Parathyroid adenoma (tissue), 2 donors: ENCODE data around the gene POLN.

Experiments
- H2AFZ ChIP-seq: fragments of 300-600 bp; sonication (generic); one replicate; pipeline ENCODE4 v1.7.0; 2017; ENCODE audit warnings: antibody characterized with exemption, mild to moderate bottlenecking
- H3K27ac ChIP-seq: fragments of 300-600 bp; sonication (generic); one replicate; pipeline ENCODE4 v1.7.0; 2017
- H3K27me3 ChIP-seq: fragments of 300-600 bp; sonication (generic); one replicate; pipeline ENCODE4 v1.7.0; 2017; ENCODE audit warnings: low read length; ENCODE audit not compliant: control insufficient read depth, insufficient read depth
- H3K36me3 ChIP-seq: fragments of 300-600 bp; sonication (generic); one replicate; pipeline ENCODE4 v1.7.0; 2017; ENCODE audit warnings: low read length; ENCODE audit not compliant: control insufficient read depth, insufficient read depth
- H3K4me1 ChIP-seq: fragments of 300-600 bp; sonication (generic); one replicate; pipeline ENCODE4 v1.7.0; 2017; ENCODE audit warnings: control low read depth
- H3K4me2 ChIP-seq: fragments of 300-600 bp; sonication (generic); one replicate; pipeline ENCODE4 v1.7.0; 2017; ENCODE audit warnings: low read length
- H3K4me3 ChIP-seq: fragments of 300-600 bp; sonication (generic); one replicate; pipeline ENCODE4 v1.7.0; 2017; ENCODE audit warnings: low read depth, low read length
- H3K79me2 ChIP-seq: fragments of 300-600 bp; sonication (generic); one replicate; pipeline ENCODE4 v1.7.0; 2017; ENCODE audit warnings: control low read depth
- H3K9ac ChIP-seq: fragments of 300-600 bp; sonication (generic); one replicate; pipeline ENCODE4 v1.7.0; 2017; ENCODE audit warnings: mild to moderate bottlenecking
- H3K9me3 ChIP-seq: fragments of 300-600 bp; sonication (generic); one replicate; pipeline ENCODE4 v1.7.0; 2017; ENCODE audit warnings: low read length; ENCODE audit not compliant: control insufficient read depth
- TF ChIP-seq, protein P1 (sequence below): fragments of 300-600 bp; sonication (generic); IDR thresholded peaks from one replicate; pipeline ENCODE4 v1.7.0; 2017; ENCODE audit warnings: antibody characterized with exemption, mild to moderate bottlenecking
- donor health status: primary hyperparathyroidism.

Gene POLN

DNA sequence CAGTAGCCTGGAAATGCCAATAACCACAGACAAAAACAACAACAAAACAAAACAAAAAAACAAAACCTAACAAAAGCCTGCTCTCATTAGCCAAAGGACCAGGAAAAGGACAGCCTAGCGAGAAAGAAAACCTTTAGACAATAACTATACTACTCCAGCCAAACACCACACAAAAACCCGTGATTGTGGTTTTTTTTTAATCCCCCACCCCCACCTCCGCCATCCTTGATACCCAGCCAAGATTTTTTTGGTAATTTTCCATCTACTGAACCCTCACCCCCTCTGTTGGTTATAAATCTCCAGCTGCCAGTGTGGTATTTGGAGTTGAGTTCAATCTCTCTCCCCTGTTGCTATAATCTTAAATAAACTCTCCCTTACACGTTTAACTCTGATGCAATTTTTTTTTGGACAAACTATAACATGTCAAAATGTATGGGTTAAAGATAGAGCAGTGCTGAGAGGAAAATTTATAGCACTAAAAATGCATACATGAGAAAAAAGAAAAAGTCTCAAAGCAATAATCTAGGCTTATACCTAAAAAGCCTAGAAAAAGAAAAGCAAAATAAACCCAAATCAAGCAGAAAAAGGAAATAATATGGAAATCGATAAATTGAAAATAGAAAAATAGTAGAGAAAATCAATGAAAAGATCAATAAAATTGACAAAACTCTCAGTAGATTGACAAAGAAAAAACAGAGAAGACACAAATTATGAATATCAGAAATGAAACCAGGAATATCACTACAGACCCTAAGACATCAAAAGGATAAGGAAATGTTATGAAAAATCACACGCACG is 99.1 kb downstream of the POLN start:
- TF ChIP-seq, protein P1, sequence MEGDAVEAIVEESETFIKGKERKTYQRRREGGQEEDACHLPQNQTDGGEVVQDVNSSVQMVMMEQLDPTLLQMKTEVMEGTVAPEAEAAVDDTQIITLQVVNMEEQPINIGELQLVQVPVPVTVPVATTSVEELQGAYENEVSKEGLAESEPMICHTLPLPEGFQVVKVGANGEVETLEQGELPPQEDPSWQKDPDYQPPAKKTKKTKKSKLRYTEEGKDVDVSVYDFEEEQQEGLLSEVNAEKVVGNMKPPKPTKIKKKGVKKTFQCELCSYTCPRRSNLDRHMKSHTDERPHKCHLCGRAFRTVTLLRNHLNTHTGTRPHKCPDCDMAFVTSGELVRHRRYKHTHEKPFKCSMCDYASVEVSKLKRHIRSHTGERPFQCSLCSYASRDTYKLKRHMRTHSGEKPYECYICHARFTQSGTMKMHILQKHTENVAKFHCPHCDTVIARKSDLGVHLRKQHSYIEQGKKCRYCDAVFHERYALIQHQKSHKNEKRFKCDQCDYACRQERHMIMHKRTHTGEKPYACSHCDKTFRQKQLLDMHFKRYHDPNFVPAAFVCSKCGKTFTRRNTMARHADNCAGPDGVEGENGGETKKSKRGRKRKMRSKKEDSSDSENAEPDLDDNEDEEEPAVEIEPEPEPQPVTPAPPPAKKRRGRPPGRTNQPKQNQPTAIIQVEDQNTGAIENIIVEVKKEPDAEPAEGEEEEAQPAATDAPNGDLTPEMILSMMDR: no peak
- Histone ChIP-seq H3K36me3 (no peaks in the 10 kb centered on the region), H3K9ac (no peak overlapping the region), H3K4me1 (no peaks in the 10 kb centered on the region), H3K27ac (no peak overlapping the region), H2AFZ (no peak overlapping the region), H3K4me2 (no peak overlapping the region), H3K79me2 (no peaks in the 10 kb centered on the region), H3K9me3 (no peaks in the 10 kb centered on the region), H3K27me3 (no peaks in the 10 kb centered on the region), H3K4me3 (no peak overlapping the region)

DNA sequence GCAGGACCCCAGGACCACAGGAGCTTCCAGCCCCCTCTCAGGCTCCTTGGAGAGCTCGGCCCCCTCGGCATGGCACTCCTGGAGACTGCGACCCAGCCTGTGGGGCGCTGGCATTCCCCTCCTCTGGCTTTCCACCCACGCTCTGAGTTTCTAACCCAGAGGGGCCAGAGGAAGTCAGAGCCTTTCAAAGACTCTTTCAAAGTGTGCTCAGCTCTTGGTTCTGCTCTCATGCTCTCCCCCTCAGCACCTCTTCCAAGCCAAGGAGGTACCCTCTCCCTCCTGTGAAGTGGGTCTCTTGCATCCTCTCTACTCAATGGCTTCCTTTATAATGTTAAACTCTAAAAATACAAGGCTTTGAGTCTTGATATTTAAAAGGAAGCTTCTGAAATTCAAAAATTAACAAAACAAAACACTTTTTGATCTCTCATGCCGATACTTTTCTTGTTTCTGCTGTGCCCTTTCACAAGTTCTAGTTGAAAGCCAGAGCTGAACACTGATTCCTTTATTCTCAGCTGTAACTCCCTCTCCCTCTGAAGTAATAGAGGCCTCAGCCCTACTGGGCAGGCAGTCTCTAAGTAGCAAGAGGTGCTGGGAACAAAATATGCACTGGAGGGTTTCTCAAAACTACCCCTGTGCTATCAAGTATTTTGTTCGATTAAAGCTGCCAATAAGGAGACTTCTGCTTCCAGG is 100.0 kb downstream of the POLN start:
- no peak overlapping the region for H2AFZ ChIP-seq
- H3K9me3 ChIP-seq: no peaks in the 10 kb centered on the region
- H3K27me3 ChIP-seq: no peaks in the 10 kb centered on the region
- no peak overlapping the region for H3K27ac ChIP-seq
- H3K79me2 ChIP-seq: no peaks in the 10 kb centered on the region
- H3K4me2 ChIP-seq: no peak overlapping the region
- no peaks in the 10 kb centered on the region for H3K4me1 ChIP-seq
- no peak overlapping the region for H3K4me3 ChIP-seq
- no peaks in the 10 kb centered on the region for H3K36me3 ChIP-seq
- TF ChIP-seq, protein P1: no peak
- H3K9ac ChIP-seq: no peak overlapping the region

DNA sequence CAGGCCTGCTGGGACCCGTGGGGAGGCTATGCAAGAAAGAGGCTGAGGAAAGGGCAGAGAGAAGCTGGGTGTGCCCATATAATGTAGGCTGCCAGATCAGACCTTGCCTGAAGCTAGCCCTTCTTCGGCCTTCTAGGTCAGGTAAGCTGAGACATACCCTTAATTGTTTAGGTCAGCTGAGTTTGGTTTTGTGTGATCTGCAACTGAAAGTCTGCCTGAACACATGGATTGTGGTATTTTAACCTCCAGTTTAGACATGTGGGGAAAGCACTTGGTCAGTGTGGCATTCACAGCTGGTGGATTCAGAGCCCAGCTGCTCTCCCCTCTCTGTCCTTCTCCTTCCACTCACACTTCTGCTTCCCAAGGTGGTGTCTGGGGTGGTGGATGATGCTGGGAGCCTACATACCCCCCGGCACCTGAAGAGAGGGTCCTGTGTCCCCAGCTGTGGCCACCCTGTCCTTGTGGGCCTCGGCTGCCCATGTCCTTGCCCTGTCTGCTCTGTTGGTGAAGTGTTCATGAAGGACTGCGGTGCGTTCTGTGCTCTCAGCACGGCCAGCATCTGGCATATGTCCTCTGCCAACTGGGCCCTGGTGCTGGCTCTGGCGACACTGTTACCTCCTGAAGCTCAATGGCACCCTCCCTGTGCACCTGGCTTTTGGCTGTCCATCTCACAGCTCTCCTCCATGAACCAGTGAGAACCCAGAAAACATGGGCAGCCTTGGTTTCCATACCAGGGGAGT is 100.7 kb downstream of the POLN start:
- H2AFZ ChIP-seq: no peak overlapping the region
- H3K9me3 ChIP-seq: no peaks in the 10 kb centered on the region
- H3K9ac ChIP-seq: no peak overlapping the region
- no peak overlapping the region for H3K27ac ChIP-seq
- H3K4me3 ChIP-seq: no peak overlapping the region
- no peaks in the 10 kb centered on the region for H3K27me3 ChIP-seq
- H3K79me2 ChIP-seq: no peaks in the 10 kb centered on the region
- no peak overlapping the region for H3K4me2 ChIP-seq
- no peaks in the 10 kb centered on the region for H3K36me3 ChIP-seq
- TF ChIP-seq, protein P1: no peak
- no peaks in the 10 kb centered on the region for H3K4me1 ChIP-seq

DNA sequence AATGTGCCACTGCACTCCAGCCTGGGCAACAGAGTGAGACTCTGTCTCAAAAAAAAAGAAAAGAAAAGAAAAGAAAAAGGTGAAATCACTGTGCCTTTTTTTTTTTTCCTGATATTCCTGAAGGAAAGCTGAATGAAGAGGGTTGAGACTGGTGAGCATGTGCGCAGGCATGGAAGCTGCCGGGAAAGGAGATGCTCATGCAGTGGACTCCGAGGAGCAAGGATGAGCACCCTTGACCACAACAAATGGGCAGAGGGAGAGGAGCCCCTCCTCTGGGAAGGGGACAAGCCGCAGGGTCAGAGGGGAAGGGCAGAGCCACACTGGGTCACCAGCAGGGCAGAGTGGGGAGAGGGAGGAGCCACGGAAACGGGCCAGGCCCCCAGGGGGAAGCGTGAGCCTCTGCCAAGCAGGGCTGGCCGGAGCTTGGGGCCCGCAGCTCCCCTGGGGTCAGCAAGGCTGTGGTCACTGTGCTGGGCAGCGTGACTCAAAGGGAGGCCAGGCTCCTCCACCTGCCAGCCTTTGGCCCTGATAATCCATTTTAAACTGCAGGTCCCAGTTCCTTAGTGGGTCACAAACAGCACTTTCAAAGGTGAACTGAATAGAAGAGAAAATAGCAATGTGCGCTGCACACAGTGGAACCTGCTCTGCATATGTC is 102.9 kb downstream of the POLN start:
- H3K9ac ChIP-seq: no peak overlapping the region
- no peaks in the 10 kb centered on the region for H3K36me3 ChIP-seq
- TF ChIP-seq, protein P1: no peak
- H3K4me1 ChIP-seq: no peaks in the 10 kb centered on the region
- H3K79me2 ChIP-seq: no peaks in the 10 kb centered on the region
- no peak overlapping the region for H3K27ac ChIP-seq
- H3K27me3 ChIP-seq: no peaks in the 10 kb centered on the region
- H2AFZ ChIP-seq: no peak overlapping the region
- no peaks in the 10 kb centered on the region for H3K9me3 ChIP-seq
- H3K4me2 ChIP-seq: no peak overlapping the region
- no peak overlapping the region for H3K4me3 ChIP-seq
